ENCODE measurements around the gene CNOT6L. TPM values are rescaled to one million over a fixed set of nuclear protein-coding genes. Genes with fewer than 3 reads are reported as not detected.

Gene CNOT6L
- total RNA-seq, 1 experiment from 2014 or later, result 29.4 TPM

- no peaks in the 10 kb centered on the region for H3K9me3 ChIP-seq (ENCODE audit: control insufficient read depth in 1 of 2, insufficient read depth in 1 of 2, low read depth in 1 of 2, low read length in 2 of 2)
- no peak overlapping the region for H2AFZ ChIP-seq (ENCODE audit: low read depth, low read length, poor library complexity, severe bottlenecking)
- ChIA-PET POLR2A (no interaction called here), RAD21 (ENCODE audit: low non-redundant PET in 1 of 2, low total read pairs in 2 of 2, uncharacterized antibody in 2 of 2, unreplicated experiment in 2 of 2) (interaction anchor here in 1 of 2 experiments (1.3 kb wide), 1 partner anchor 233 kb away, joined by 4 read pairs; no protein-coding TSS in a partner anchor), CTCF (interaction anchor here (0.9 to 2.7 kb wide), 6 partner anchors 79 to 340 kb away, joined by 3 to 26 read pairs (median 4); no protein-coding TSS in a partner anchor)
- DNase-seq (ENCODE audit: low read depth, low spot score) (peak; percentile 29), ATAC-seq (peak; percentile 71)
- H3K27ac ChIP-seq (ENCODE audit: low read depth, low read length), result no peak overlapping the region
- H3K4me1 ChIP-seq (ENCODE audit: control insufficient read depth in 1 of 2, insufficient read depth in 2 of 2, low read length in 2 of 2), result peaks cover 11 to 24% of the 10 kb centered on the region in 2 experiments; a peak in 3 of 4 replicates
- no peaks in the 10 kb centered on the region for H4K20me1 ChIP-seq (ENCODE audit: insufficient read depth)
- H3K36me3 ChIP-seq (ENCODE audit: control insufficient read depth in 1 of 2, insufficient read depth in 2 of 2, low read length in 2 of 2), result no peaks in the 10 kb centered on the region
- H3K4me3 ChIP-seq (replicated peaks in 1 of 2; ENCODE audit: low read depth in 1 of 2, low read length in 2 of 2), result no peak overlapping the region
- TF ChIP-seq RAD21 (IDR thresholded peaks at IDR 0.05; ENCODE audit: low read depth) (peak; percentile 78), CTCF (IDR thresholded peaks at IDR 0.05 in 2 of 3, conservative IDR thresholded peaks at IDR 0.05 in 1 of 3; ENCODE audit: borderline replicate concordance in 1 of 3, insufficient read depth in 1 of 3, low read depth in 2 of 3, low read length in 2 of 3) (peak; percentile 59 to 70 (median 65); a peak in 5 of 6 replicates)
- TF ChIP-seq, protein P1, sequence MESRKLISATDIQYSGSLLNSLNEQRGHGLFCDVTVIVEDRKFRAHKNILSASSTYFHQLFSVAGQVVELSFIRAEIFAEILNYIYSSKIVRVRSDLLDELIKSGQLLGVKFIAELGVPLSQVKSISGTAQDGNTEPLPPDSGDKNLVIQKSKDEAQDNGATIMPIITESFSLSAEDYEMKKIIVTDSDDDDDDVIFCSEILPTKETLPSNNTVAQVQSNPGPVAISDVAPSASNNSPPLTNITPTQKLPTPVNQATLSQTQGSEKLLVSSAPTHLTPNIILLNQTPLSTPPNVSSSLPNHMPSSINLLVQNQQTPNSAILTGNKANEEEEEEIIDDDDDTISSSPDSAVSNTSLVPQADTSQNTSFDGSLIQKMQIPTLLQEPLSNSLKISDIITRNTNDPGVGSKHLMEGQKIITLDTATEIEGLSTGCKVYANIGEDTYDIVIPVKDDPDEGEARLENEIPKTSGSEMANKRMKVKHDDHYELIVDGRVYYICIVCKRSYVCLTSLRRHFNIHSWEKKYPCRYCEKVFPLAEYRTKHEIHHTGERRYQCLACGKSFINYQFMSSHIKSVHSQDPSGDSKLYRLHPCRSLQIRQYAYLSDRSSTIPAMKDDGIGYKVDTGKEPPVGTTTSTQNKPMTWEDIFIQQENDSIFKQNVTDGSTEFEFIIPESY (IDR thresholded peaks at IDR 0.05; ENCODE audit: extremely low read depth, insufficient replicate concordance, low read length), result no peak
- intact Hi-C loops (cut with micrococcal nuclease), result loop anchor here (1.0 to 5.0 kb wide), 4 partner anchors 81 to 331 kb away; no protein-coding TSS in a partner anchor
- no TSS peak for BruUV-seq (replicated peaks)
- no peaks in the 10 kb centered on the region for H3K9me2 ChIP-seq (ENCODE audit: insufficient read depth)
- no peak overlapping the region for H3K4me2 ChIP-seq (ENCODE audit: low read length)
- H3K79me2 ChIP-seq (ENCODE audit: insufficient read depth, low read length), result no peaks in the 10 kb centered on the region
- no peak overlapping the region for H3K9ac ChIP-seq (ENCODE audit: low read length)
- peaks cover 5% of the 10 kb centered on the region; the same call in 1 of the 2 replicates for H3K27me3 ChIP-seq (ENCODE audit: insufficient read depth, low read length)
Observed at GRCh38 chr4:77697860-77698590, 121.1 kb downstream of the CNOT6L start.

All from HCT116 (cell line).